Tibial nerve (tissue), 4 donors: Measurements from ENCODE around the gene SUPT20HL1. TPM values are rescaled to one million over a fixed set of nuclear protein-coding genes. Genes with fewer than 3 reads are reported as not detected.
A peak's percentile ranks its signal among the peaks of the same experiment; 100 is the strongest.

ENCODE experiments used
- DNase-seq, 2 donors: peaks; one replicate each; pipeline ENCODE4 v3.0.0-alpha.2; 2019; ENCODE audit warnings: low spot score in 2 of 2
- H3K27ac ChIP-seq, 4 donors: fragments of 200-600 bp; sonication (generic) in 3 of 4; one replicate each; pipeline ENCODE4 v1.5.1; 2017 to 2019; ENCODE audit warnings: mild to moderate bottlenecking in 1 of 4
- H3K27me3 ChIP-seq, 2 donors: fragments of 200-600 bp; sonication (generic) in 1 of 2; one replicate each; pipeline versions ENCODE4 v1.5.1 to v1.6.0; 2017 to 2019
- H3K36me3 ChIP-seq, 3 donors: fragments of 200-600 bp; sonication (generic); one replicate each; pipeline ENCODE4 v1.5.1; 2018 to 2019
- H3K4me1 ChIP-seq, 4 donors: fragments of 200-600 bp; sonication (generic) in 3 of 4; one replicate each; pipeline ENCODE4 v1.5.1; 2017 to 2019
- H3K4me3 ChIP-seq, 4 donors: fragments of 200-600 bp; sonication (generic) in 3 of 4; one replicate each; pipeline ENCODE4 v1.5.1; 2017 to 2019; ENCODE audit warnings: mild to moderate bottlenecking in 1 of 4, moderate library complexity in 1 of 4
- H3K9me3 ChIP-seq, 4 donors: fragments of 200-600 bp; sonication (generic) in 3 of 4; one replicate each; pipeline ENCODE4 v1.5.1; 2017 to 2019
- CTCF ChIP-seq, 5 experiments: fragments of 200-600 bp in 3 of 5; fragments of 450-650 bp in 2 of 5; sonication (generic) in 3 of 5; IDR thresholded peaks; one replicate each; pipeline ENCODE4 v1.5.1; 2016 to 2019; ENCODE audit warnings: antibody characterized with exemption in 5 of 5, mild to moderate bottlenecking in 3 of 5, moderate library complexity in 2 of 5
- EP300 ChIP-seq, 2 donors: sonication (generic); formaldehyde crosslinking; IDR thresholded peaks; one replicate each; pipeline ENCODE4 v1.6.1; 2017; ENCODE audit warnings: antibody characterized with exemption in 2 of 2, mild to moderate bottlenecking in 1 of 2
- POLR2A ChIP-seq, 2 donors: fragments of 450-650 bp; IDR thresholded peaks; one replicate each; pipeline ENCODE4 v1.6.1; 2017; ENCODE audit warnings: antibody characterized with exemption in 2 of 2, mild to moderate bottlenecking in 2 of 2, moderate library complexity in 2 of 2
- WGBS, 2 donors: methylation state at CpG; one replicate each; pipeline ENCODE4 v1.1.5; 2018; 5-methylcytosine and 5-hydroxymethylcytosine counted together
- total RNA-seq, 4 donors: library from RNA; depleted of rRNA; stranded (reverse); fragments of >200 nt; gene quantifications; one replicate each; pipeline ENCODE4 v1.1.0, GENCODE V29; 2016

Gene SUPT20HL1
- total RNA-seq, 4 donors from 2014 or later, result 0.42 TPM; not detected in 3

DNA sequence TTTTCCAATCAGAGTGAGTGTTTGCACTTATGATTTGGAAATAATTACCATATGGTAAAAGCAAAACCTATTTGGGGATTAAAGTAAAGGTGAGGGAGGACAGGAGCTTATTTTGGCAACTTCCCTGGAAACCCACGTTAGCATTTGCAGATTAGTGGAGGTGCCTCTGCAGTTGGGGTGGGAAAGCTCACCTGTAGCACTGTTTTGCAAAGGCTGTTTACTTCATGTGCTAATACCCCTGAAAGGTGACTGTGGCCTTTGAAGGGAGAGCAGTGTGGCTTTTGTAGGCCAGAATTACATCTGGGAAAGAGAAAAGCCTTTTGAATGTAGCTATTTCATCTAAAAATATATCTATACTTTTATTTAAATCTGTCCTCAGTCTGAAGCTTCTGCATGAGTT is 9.4 kb downstream of the SUPT20HL1 start:
- H3K4me3 ChIP-seq, result no peak overlapping the region
- DNase-seq, result no peak
- no peaks in the 10 kb centered on the region for H3K4me1 ChIP-seq
- H3K9me3 ChIP-seq, result no peaks in the 10 kb centered on the region
- H3K27me3 ChIP-seq, result peaks cover 0 to 31% of the 10 kb centered on the region in 2 donors
- TF ChIP-seq CTCF (IDR thresholded peaks at IDR 0.05) (no peak), POLR2A (IDR thresholded peaks at IDR 0.05) (no peak), EP300 (IDR thresholded peaks at IDR 0.05) (no peak)
- H3K36me3 ChIP-seq, result no peaks in the 10 kb centered on the region
- H3K27ac ChIP-seq, result no peak overlapping the region
- WGBS, 2 donors, result 58 to 69% methylated on average over 1 of the region's 1 CpG

- Histone ChIP-seq H3K4me1 (no peaks in the 10 kb centered on the region), H3K4me3 (no peak overlapping the region), H3K9me3 (no peaks in the 10 kb centered on the region), H3K27ac (no peak overlapping the region), H3K27me3 (peaks cover 0 to 34% of the 10 kb centered on the region in 2 donors), H3K36me3 (no peaks in the 10 kb centered on the region)
- DNase-seq, result peak; percentile 23 to 76
- 11 to 43% methylated on average over 2 to 14 of the region's 14 CpGs for WGBS, 2 donors
- TF ChIP-seq CTCF (IDR thresholded peaks at IDR 0.05), result peak; percentile 41 to 68 (median 55)
- no peak for TF ChIP-seq EP300 (IDR thresholded peaks at IDR 0.05)
Observed at GRCh38 chrX:24371391-24371972, 11.0 kb downstream of the SUPT20HL1 start.

- Histone ChIP-seq H3K27me3 (peaks cover 0 to 34% of the 10 kb centered on the region in 2 donors), H3K27ac (no peak overlapping the region), H3K9me3 (no peaks in the 10 kb centered on the region), H3K36me3 (no peaks in the 10 kb centered on the region), H3K4me3 (no peak overlapping the region), H3K4me1 (no peaks in the 10 kb centered on the region)
- 60 to 76% methylated on average over 29 of the region's 29 CpGs for WGBS, 2 donors
- no peak for DNase-seq
- no peak for TF ChIP-seq POLR2A (IDR thresholded peaks at IDR 0.05)
- no peak for TF ChIP-seq CTCF (IDR thresholded peaks at IDR 0.05)
- no peak for TF ChIP-seq EP300 (IDR thresholded peaks at IDR 0.05)
Observed at GRCh38 chrX:24372021-24372763, 11.8 kb downstream of the SUPT20HL1 start.

DNA sequence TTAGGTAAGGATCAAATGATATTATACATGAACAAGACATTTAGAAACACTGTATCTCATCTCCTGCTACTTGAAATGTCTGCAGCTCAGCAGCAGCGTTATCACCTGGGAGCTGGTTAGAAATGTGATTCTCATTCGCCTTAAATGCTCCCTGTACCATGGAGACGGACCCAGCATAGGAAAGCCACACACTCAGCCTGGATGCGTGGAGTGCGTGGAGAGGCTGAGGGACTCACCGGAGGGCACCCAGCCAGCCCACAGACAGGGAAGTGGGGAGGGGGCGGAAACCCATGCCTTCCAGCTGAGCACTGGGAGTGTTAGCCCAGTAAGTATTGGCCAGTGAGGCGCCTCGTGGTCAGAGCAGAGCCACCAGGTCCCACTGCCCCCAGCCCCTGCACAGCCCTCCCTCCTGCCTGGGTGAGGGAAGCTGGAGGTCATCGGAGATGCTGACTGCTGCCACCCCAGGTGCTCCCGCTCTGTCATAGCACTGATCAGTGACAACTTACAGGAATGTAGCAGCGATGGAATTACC is 15.2 kb downstream of the SUPT20HL1 start:
- Histone ChIP-seq H3K9me3 (no peaks in the 10 kb centered on the region), H3K4me3 (no peak overlapping the region), H3K4me1 (no peaks in the 10 kb centered on the region), H3K27ac (no peak overlapping the region), H3K27me3 (peaks cover 0 to 18% of the 10 kb centered on the region in 2 donors), H3K36me3 (no peaks in the 10 kb centered on the region)
- no peak for TF ChIP-seq EP300 (IDR thresholded peaks at IDR 0.05)
- no peak for TF ChIP-seq CTCF (IDR thresholded peaks at IDR 0.05)
- no peak for TF ChIP-seq POLR2A (IDR thresholded peaks at IDR 0.05)
- 58 to 60% methylated on average over 2 to 12 of the region's 12 CpGs for whole genome bisulfite sequencing, 2 donors
- DNase-seq, result no peak

DNA sequence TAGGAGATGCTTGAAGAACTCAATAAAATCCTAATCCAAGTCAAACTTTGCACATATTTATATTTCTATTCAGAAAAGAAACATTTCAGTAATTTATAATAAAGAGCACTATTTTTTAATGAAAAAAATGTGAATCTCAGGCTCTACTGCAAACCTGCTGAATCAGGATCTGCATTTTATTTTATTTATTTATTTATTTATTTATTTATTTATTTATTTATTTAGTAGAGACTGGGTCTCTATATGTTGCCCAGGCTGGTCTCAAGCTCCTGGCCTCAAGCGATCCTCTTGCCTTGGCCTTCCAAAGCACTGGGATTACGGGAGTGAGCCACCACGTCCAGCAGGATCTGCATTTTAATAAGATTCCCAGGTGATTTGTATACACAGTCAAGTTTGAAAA is 16.0 kb downstream of the SUPT20HL1 start:
- TF ChIP-seq CTCF (IDR thresholded peaks at IDR 0.05), result no peak
- no peak for TF ChIP-seq EP300 (IDR thresholded peaks at IDR 0.05)
- TF ChIP-seq POLR2A (IDR thresholded peaks at IDR 0.05), result no peak
- Histone ChIP-seq H3K27me3 (peaks cover 0 to 18% of the 10 kb centered on the region in 2 donors), H3K9me3 (no peaks in the 10 kb centered on the region), H3K36me3 (no peaks in the 10 kb centered on the region), H3K4me1 (no peaks in the 10 kb centered on the region), H3K4me3 (no peak overlapping the region), H3K27ac (no peak overlapping the region)
- DNase-seq, result no peak
- WGBS, 2 donors, result 86 to 90% methylated on average over 3 of the region's 3 CpGs
